NCI-H526 treated with DMSO at 0.1 percent for 48 hours (cell line): ENCODE data around the gene FGFR1OP2.
"Not testable (repeated sequence)": the region's sequence is repeated elsewhere in the genome, so short reads cannot be mapped to it uniquely, and the experiment has no call there.

Source experiments
- DNase-seq: peaks from one replicate; lab custom pipeline; 2025; lab: John Stamatoyannopoulos, UW

FGFR1OP2 gene

DNA sequence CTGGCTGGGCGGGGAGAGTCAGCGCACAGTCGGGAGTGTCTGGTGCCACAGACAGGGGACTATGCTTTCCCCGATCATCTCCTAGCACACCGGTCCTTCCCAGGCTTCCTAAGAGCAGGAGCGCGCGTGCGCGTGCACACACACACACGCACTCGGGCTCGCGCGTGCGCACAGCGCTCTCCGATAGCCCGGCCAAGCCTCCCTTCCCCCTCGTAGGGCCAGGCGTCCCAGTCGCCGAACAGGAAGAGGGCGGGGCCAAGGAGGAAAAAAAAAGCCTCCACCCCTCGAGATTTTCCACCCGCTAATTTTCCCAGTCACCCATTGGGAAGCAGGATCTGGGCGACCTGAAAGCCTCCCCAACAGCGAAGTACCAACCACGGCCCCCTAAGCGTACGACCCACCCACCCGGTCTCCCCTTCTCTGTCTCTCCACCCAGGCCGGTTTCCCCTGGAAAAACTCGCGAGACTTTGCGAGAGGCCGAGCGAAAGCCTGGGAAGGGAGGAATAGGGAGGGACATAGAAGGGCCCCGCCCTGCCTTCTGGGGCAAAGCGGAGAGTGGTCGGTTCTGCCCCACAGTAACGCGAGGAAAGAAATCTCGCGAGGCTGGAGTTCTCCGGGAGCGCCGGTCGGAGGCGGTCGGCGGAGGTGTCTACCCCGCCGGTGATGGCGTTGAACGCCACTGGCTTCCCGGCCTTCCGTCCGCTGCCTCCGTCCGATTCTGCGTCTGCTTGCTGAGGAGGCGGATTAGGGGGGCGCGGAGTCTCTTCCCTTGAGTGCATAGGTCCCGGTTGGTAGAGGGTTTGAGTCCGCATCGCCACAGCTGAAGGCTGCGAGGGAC lies at the start of gene FGFR1OP2, which contains the start of gene INTS13:
FGFR1OP2 (plus strand) TSS at position 608 of the 838 bp plus-strand sequence. CDS start 15,689 bp downstream, outside the sequence.
INTS13 (minus strand) TSS at position 119 of the 838 bp plus-strand sequence. CDS start 1,178 bp downstream, outside the sequence.
- DNase-seq = peak; percentile 95

- DNase-seq = no peak
These were observed 47.5 kb upstream of the FGFR1OP2 start for GRCh38 chr12:26890784-26891183.

DNA sequence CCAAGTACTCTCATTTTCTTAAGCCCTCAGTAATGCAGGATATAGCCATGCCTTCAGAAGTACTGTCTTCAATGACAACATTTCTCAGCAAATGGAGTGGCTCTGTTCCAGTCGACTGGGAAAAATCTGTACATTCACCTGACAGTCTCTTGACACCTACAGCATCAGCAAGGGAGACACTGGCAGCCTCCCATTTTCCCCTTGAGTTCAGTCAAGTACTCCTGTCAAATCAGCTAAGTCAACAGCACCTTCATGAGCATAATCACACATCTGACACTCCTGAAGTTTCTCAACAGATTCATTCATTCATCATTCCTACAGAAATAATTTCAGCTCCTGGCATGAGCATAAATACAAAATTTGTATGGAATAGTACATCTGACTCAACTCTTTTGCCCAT lies 46.6 kb upstream of the FGFR1OP2 start:
- DNase-seq = no peak

- no peak for DNase-seq
These were observed 42.6 kb upstream of the FGFR1OP2 start for GRCh38 chr12:26895672-26896071.

DNA sequence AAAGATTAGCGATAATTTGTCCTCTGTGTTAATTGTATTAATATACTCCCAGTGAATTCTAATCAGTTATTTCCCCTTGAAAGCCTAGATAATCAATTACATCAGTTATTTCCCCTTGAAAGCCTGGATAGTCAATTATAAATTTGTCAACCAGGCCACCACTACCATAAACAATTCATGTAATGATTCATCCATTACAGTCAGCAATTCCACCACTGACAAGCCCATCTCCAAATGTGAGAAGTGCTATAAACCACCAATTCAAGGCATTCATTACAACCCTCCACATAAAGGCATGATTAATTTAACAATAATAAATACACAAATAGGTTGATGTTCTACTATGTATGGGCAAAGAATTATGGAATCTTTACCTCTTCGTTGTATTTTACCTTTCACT lies 41.4 kb upstream of the FGFR1OP2 start:
- no peak for DNase-seq

DNA sequence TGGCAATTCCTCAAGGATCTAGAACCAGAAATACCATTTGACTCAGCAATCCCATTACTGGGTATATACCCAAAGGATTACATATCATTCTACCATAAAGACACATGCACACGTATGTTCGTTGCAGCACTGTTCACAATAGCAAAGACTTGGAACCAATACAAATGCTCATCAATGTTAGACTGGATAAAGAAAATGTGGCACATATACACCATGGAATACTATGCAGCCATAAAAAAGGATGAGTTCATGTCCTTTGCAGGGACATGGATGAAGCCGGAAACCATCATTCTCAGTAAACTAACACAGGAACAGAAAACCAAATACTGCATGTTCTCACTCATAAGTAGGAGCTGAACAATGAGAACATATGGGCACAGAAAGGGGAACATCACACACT lies 34.9 kb upstream of the FGFR1OP2 start:
- not testable (repeated sequence) for DNase-seq

DNA sequence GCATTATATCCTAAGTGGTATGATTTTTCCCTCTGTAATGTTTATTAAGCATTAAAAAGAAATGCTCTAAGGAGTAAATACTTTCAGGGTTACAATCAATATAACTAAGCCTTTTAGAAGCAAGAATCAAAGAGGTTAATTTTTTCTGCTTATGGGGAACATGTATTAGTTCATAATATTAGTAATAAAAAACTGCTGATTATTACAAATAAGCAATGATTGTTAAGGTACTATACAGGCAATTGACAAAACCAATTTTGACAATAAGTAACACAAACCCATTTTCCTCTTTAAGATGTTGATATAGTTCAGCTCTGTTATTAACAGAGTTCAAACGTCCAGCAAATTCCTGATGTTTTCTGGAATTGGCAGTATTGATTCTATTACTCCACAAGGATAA lies 32.2 kb upstream of the FGFR1OP2 start:
- DNase-seq = no peak

DNA sequence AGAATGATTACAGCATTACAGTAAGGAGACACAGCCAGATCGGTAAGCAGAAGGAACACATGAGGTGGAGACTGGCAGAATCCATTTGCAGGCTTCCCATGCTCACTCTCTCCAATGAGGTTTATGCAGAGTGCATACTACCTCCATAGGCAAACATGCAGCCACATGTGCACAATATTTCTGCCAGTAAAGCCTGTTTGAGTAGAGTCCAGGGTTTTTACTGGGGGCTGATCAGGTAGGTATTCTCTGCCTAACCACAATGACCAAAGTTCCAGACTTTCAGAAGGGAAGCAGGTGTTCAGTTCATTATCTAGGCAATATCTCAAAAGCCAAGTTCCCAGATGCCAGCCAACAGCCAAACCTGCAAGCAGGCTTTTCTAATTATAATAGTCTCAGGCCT lies 31.6 kb upstream of the FGFR1OP2 start:
- DNase-seq = peak; percentile 92

- DNase-seq = no peak
These were observed 19.7 kb upstream of the FGFR1OP2 start for GRCh38 chr12:26918321-26919215.

GRCh38 chr12:26919216-26919555 lies 19.1 kb upstream of the FGFR1OP2 start:
- no peak for DNase-seq

- no peak for DNase-seq
These were observed 16.4 kb upstream of the FGFR1OP2 start for GRCh38 chr12:26921886-26922285.

DNA sequence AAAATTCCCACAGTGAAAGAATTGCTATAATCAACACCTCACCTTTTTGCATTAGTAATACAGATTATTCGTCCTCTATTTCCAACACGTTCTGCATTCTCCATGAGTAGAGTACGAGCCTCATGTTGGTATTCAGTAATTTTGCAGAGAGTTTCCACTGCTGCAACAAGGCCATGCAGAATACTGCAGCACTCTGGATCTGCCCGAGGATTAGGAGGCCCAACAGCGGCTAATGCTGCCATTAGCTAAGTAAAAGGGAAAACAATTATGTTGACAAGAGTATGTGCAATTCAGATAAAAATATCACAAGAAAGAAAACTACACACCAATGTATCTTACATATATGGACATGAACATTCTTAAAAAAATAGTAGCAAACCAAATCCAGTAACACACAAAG lies 9.6 kb upstream of the FGFR1OP2 start:
- no peak for DNase-seq

DNA sequence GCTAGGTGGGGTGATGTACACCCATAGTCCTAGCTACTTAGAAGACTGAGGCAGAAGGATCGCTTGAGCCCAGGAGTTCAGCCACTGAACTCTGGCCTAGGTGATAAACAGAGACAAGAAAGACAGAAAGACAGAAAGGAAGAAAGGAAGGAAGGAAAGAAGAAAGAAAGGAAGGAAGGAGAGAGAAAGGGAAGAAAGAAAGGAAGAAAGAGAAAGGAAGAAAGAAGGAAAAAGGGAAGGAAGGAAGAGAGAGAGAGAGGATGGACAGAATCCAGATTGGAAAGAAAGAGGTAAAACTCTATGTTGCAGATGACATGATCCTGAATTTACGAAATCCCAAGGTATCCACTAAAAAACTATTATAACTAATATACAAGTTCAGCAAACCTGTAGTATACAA lies 8.7 kb upstream of the FGFR1OP2 start:
- no peak for DNase-seq

GRCh38 chr12:26935636-26936378 lies 2.5 kb upstream of the FGFR1OP2 start:
- no peak for DNase-seq

DNA sequence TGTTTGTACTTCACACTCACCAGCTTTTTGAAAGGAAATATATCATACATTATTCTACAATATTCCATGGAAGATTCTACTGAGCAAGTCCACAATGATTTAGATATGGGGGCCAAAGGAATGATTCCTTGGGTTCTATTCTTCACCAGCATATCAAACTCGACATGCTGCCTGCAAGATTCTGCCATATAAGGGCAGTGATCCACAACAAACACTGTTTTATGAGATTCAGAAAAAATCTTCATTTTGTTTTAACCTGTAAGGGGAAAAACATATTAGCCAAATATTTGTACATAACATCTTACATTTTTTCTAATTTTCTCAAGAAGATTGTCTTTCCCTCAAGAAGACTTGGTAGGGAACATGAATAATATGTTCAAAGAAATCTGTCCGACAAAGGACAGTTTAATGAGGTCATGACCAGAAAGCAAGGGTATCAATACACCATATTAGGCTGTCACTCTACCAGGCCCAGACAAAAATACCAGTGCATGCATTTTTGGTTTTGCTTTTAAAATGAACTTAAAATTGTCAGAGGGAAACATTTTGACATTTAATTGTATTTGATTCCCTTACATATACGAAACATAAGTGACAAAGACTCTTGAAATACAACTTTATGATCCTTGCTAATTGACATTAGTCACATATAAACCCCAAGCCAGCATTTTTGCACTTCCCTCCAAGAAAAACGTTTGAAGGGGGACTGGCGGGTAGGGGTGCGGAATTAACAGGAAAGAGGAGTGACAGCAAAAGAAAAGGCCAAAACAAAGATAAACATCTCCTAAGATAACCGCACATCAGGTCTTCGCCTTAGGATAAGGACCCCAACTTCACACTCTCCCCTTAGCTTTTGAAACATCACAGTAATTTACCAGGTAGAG lies 1.5 kb upstream of the FGFR1OP2 start:
- peak; percentile 12 for DNase-seq

GRCh38 chr12:26937443-26937862 lies 817 bp upstream of the FGFR1OP2 start:
- DNase-seq = no peak

DNA sequence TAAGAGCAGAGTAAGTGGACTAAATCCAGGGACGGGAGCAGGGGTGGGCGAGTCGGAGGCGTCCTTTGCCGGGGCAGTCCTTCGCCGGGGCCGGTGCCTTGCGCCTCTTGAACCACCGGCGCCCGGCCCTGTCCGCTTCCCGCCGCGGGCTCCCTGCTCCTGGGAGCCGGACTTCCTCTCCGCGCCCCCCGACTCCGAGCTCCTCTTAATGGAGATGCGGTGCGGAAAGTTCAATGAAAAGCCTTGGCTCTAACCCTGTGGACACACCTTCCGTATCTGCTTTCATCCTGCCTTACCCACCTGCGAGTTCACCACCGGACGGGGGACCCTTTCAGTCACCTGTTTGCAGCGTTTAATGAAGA lies 412 bp downstream of the FGFR1OP2 start:
- DNase-seq = peak; percentile 63

DNA sequence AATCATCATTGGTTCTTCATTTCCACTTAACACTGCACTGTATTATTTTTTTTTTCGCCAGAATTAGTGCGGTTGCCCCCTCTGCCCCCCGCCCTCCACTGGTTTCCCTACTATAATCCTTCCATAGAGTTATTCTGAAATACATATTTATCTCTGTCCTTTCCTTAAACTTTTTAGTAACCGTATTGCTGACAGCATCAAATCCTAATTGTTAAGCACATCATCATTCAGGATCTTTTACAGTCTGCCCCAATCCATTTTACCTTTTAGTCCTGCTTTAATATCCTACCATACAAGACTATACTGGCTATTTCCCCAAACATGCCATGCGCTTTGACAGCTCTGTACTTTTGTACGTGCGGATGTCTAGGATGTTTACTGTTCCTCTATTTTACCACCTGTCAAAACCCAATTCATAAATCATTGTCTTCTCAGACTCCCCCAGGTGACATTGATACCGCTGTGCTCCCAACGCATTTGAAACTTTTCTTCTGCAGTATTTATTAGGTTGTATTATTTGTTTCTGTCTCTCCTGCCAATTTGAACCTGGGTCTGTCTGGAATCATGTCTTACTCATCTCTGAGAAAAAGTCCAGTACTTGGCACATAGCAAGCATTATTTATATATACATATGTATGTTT lies 1.0 kb downstream of the FGFR1OP2 start:
- no peak for DNase-seq

- no peak for DNase-seq
These were observed 1.7 kb downstream of the FGFR1OP2 start for GRCh38 chr12:26939953-26940352.

GRCh38 chr12:26940516-26941214 lies 2.4 kb downstream of the FGFR1OP2 start:
- no peak for DNase-seq
